ENCODE results near the gene CIP2A. TPM values are rescaled to one million over a fixed set of nuclear protein-coding genes. Genes with fewer than 3 reads are reported as not detected.

The CIP2A gene
- total RNA-seq, 1 experiment from 2014 or later: 34.2 TPM

- DNase-seq: no peak
- H3K4me1 ChIP-seq (ENCODE audit: insufficient read depth, low read length): no peaks in the 10 kb centered on the region
- no peak overlapping the region for H4K91ac ChIP-seq (ENCODE audit: insufficient read length, low read depth, low read length)
- no peak overlapping the region for H2AK5ac ChIP-seq (ENCODE audit: insufficient read length, low read length)
- H4K20me1 ChIP-seq (ENCODE audit: control insufficient read depth, insufficient read depth, insufficient read length): no peaks in the 10 kb centered on the region
- H3K4me2 ChIP-seq (ENCODE audit: insufficient read depth, insufficient read length, low read length): no peak overlapping the region
- no peak overlapping the region for H2BK20ac ChIP-seq (ENCODE audit: low read depth, low read length, poor library complexity, severe bottlenecking)
- no peak overlapping the region for H2BK5ac ChIP-seq (ENCODE audit: insufficient read length, low read length)
- no CpG with 5 or more reads among the region's 5 CpGs for WGBS (ENCODE audit: extremely low coverage, insufficient read length, low lambda C conversion rate)
- H3K27ac ChIP-seq (ENCODE audit: insufficient read length, low read depth, low read length): no peak overlapping the region
- peaks cover 0 to 7% of the 10 kb centered on the region in 2 experiments; a peak in 2 of 5 replicates for H3K9me3 Mint-ChIP-seq
- H3K23me2 ChIP-seq (ENCODE audit: insufficient read length, low read depth, low read length, poor library complexity, severe bottlenecking): no peaks in the 10 kb centered on the region
- H2BK120ac ChIP-seq (ENCODE audit: low read depth, low read length, poor library complexity, severe bottlenecking): no peak overlapping the region
- no peak overlapping the region for H3K4me3 Mint-ChIP-seq
- H3K23ac ChIP-seq (ENCODE audit: insufficient read length, low read depth, low read length): no peak overlapping the region
- H3K56ac ChIP-seq (ENCODE audit: insufficient read length, low read depth, low read length): no peak overlapping the region
- H2AFZ ChIP-seq (ENCODE audit: low read length): no peak overlapping the region
- H4K5ac ChIP-seq (ENCODE audit: insufficient read length, low read depth, low read length): no peak overlapping the region
- no peaks in the 10 kb centered on the region for H3K27me3 ChIP-seq (ENCODE audit: insufficient read depth, low read length)
- H3K27me3 Mint-ChIP-seq (ENCODE audit: low read depth): no peaks in the 10 kb centered on the region
- H3T11ph ChIP-seq (ENCODE audit: low read length): no peak overlapping the region
- no peak overlapping the region for H3K4ac ChIP-seq (ENCODE audit: low read depth, low read length)
- no peaks in the 10 kb centered on the region for H3K79me2 ChIP-seq (ENCODE audit: insufficient read depth, low read length)
- H3K79me1 ChIP-seq (ENCODE audit: insufficient read depth, low read depth, low read length, poor library complexity, severe bottlenecking): peaks cover 2% of the 10 kb centered on the region
- peaks cover 0 to 12% (median 0%) of the 10 kb centered on the region in 3 experiments; a peak in 2 of 7 replicates for H3K36me3 Mint-ChIP-seq (ENCODE audit: insufficient read depth in 1 of 3, low read depth in 3 of 3)
- H3K9me3 ChIP-seq (ENCODE audit: control insufficient read depth, low read depth, low read length): no peaks in the 10 kb centered on the region
- H3K18ac ChIP-seq (ENCODE audit: insufficient read length, low read depth, low read length): no peak overlapping the region
- no peak overlapping the region for H4K8ac ChIP-seq (replicated peaks; ENCODE audit: insufficient read length, low read depth, low read length)
- no peak overlapping the region for H2BK12ac ChIP-seq (ENCODE audit: insufficient read length, low read depth, low read length)
- H3K9ac ChIP-seq (ENCODE audit: extremely low read depth, insufficient read length, low read length): no peak overlapping the region
- no peak for TF ChIP-seq CTCF (conservative IDR thresholded peaks at IDR 0.05)
- H3K27ac Mint-ChIP-seq: no peak overlapping the region
- no peak overlapping the region for H3K14ac ChIP-seq (ENCODE audit: insufficient read depth, low read length)
- H2BK15ac ChIP-seq (ENCODE audit: low read depth, low read length): no peak overlapping the region
- peaks cover 12 to 18% of the 10 kb centered on the region in 2 experiments for H3K4me1 Mint-ChIP-seq
Measured at GRCh38 chr3:108598375-108598774, 9.1 kb upstream of the CIP2A start.
